Measurements from ENCODE around the gene NUP62. TPM values are rescaled to one million over a fixed set of nuclear protein-coding genes. Genes with fewer than 3 reads are reported as not detected.
A peak's percentile ranks its signal among the peaks of the same experiment; 100 is the strongest.

Gene NUP62
- total RNA-seq, 1 experiment from 2014 or later = 127 TPM

DNA sequence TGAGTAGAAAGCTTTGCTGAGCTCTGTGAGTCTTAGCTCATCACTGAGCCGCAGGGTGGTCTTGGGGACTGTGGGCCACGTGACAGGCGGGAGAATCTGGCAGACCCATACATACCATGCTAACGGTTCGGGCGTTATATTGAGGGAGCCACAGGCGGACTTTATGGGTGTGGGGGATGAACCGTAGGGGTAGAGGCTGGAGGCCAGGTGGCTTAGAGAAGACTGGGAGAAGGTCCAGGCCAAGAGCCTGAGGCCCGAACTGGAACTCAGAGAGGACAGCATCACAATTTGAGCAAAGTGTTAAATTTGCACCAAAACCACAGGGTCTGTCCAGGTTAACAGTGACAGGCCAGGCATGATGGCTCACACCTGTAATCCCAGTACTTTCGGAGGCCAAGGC is 15.6 kb downstream of the NUP62 start:
- Histone ChIP-seq H3K9me3 (ENCODE audit: control insufficient read depth, low read depth, low read length) (no peaks in the 10 kb centered on the region), H3T11ph (ENCODE audit: low read length) (no peak overlapping the region), H2BK5ac (ENCODE audit: insufficient read length, low read length) (no peak overlapping the region), H3K18ac (ENCODE audit: insufficient read length, low read depth, low read length) (no peak overlapping the region), H3K56ac (ENCODE audit: insufficient read length, low read depth, low read length) (no peak overlapping the region), H4K8ac (replicated peaks; ENCODE audit: insufficient read length, low read depth, low read length) (no peak overlapping the region), H4K20me1 (ENCODE audit: control insufficient read depth, insufficient read depth, insufficient read length) (peaks cover 2% of the 10 kb centered on the region), H2BK20ac (ENCODE audit: low read depth, low read length, poor library complexity, severe bottlenecking) (no peak overlapping the region), H3K4me1 (ENCODE audit: insufficient read depth, low read length) (no peaks in the 10 kb centered on the region), H4K91ac (ENCODE audit: insufficient read length, low read depth, low read length) (no peak overlapping the region), H3K79me1 (ENCODE audit: insufficient read depth, low read depth, low read length, poor library complexity, severe bottlenecking) (peaks cover 6% of the 10 kb centered on the region), H3K27ac (ENCODE audit: insufficient read length, low read depth, low read length) (no peak overlapping the region), H3K23me2 (ENCODE audit: insufficient read length, low read depth, low read length, poor library complexity, severe bottlenecking) (no peaks in the 10 kb centered on the region), H2AFZ (ENCODE audit: low read length) (no peak overlapping the region), H2BK15ac (ENCODE audit: low read depth, low read length) (no peak overlapping the region), H3K23ac (ENCODE audit: insufficient read length, low read depth, low read length) (no peak overlapping the region), H3K27me3 (ENCODE audit: insufficient read depth, low read length) (no peaks in the 10 kb centered on the region), H2BK12ac (ENCODE audit: insufficient read length, low read depth, low read length) (no peak overlapping the region), H3K14ac (ENCODE audit: insufficient read depth, low read length) (no peak overlapping the region), H4K5ac (ENCODE audit: insufficient read length, low read depth, low read length) (no peak overlapping the region), H3K4ac (ENCODE audit: low read depth, low read length) (no peak overlapping the region), H2AK5ac (ENCODE audit: insufficient read length, low read length) (no peak overlapping the region), H3K79me2 (ENCODE audit: insufficient read depth, low read length) (peaks cover 4% of the 10 kb centered on the region; the same call in 1 of the 2 replicates), H3K9ac (ENCODE audit: extremely low read depth, insufficient read length, low read length) (no peak overlapping the region), H2BK120ac (ENCODE audit: low read depth, low read length, poor library complexity, severe bottlenecking) (no peak overlapping the region), H3K4me2 (ENCODE audit: insufficient read depth, insufficient read length, low read length) (no peak overlapping the region)
- Mint-ChIP-seq H3K27me3 (ENCODE audit: low read depth) (no peaks in the 10 kb centered on the region), H3K36me3 (ENCODE audit: insufficient read depth in 1 of 3, low read depth in 3 of 3) (peaks cover 58 to 85% (median 84%) of the 10 kb centered on the region in 3 experiments), H3K4me3 (no peak overlapping the region), H3K9me3 (peaks cover 0 to 3% of the 10 kb centered on the region in 2 experiments; a peak in 1 of 5 replicates), H3K4me1 (peaks cover 8 to 18% of the 10 kb centered on the region in 2 experiments), H3K27ac (peak overlapping the region in 2 of 3 experiments; percentile 39 to 65; a peak in 3 of 7 replicates)
- no peak for TF ChIP-seq CTCF (conservative IDR thresholded peaks at IDR 0.05)
- WGBS (ENCODE audit: extremely low coverage, insufficient read length, low lambda C conversion rate) = no CpG with 5 or more reads among the region's 10 CpGs
- DNase-seq = no peak
